K562 (cell line): ENCODE data around the gene MASP1. TPM values are rescaled to one million over a fixed set of nuclear protein-coding genes. Genes with fewer than 3 reads are reported as not detected.

ENCODE experiments used
- ATAC-seq: fragments of 200-7000 bp; cut with Tn5 transposase; 3 replicates; pipeline ENCODE4 v1.9.1; 2020; ENCODE audit warnings: moderate library complexity
- BruUV-seq: library from RNA; stranded (reverse); fragments of 400-500 nt; replicated peaks from 2 replicates; lab custom pipeline; 2021; lab: Mats Ljungman, UMichigan
- CTCF ChIA-PET: fragments of 300-600 bp; formaldehyde crosslinking; extraction: SDS; loops from one replicate; lab custom pipeline; 2021; ENCODE audit warnings: low intra/inter-chr PET ratio; lab: Yijun Ruan, JAX
- POLR2A ChIA-PET: fragments of 300-600, 350-650 bp; sonication (Branson Sonifier 250); formaldehyde crosslinking; extraction: SDS; loops from one replicate; lab custom pipeline; 2021; ENCODE audit warnings: antibody characterized with exemption, inconsistent platforms; lab: Yijun Ruan, JAX
- DNase-seq, 4 experiments: peaks; one replicate each; pipeline versions ENCODE4 v3.0.0 to v3.0.0-alpha.2; 2011 to 2018; ENCODE audit warnings: low spot score in 3 of 4, mixed read lengths in 3 of 4; ENCODE audit errors: extremely low read depth in 1 of 4
- FAIRE-seq: peaks from 2 replicates; lab custom pipeline; 2011; peaks lifted over from hg19 to GRCh38; lab: Jason Lieb, UNC
- H2AFZ ChIP-seq: 2 replicates; pipeline ENCODE4 v1.6.0; 2011; ENCODE audit warnings: low read depth, low read length, control low read depth, inconsistent platforms
- H3K27ac ChIP-seq: fragments of 200-600 bp; 3 replicates; pipeline ENCODE4 v1.8.0; 2011; ENCODE audit warnings: low read depth, mild to moderate bottlenecking, control low read depth, inconsistent platforms, low read length, moderate library complexity, mixed read lengths; ENCODE audit errors: extremely low read depth
- H3K27me3 ChIP-seq, 2 experiments: fragments of 300-600 bp in 1 of 2; 2 replicates in 1 of 2; 3 replicates in 1 of 2; pipeline versions ENCODE4 v1.6.0 to v1.8.0; 2011; ENCODE audit warnings: inconsistent platforms in 2 of 2, low read length in 2 of 2, mild to moderate bottlenecking in 1 of 2, mixed read lengths in 1 of 2, moderate library complexity in 1 of 2; ENCODE audit not compliant: control insufficient read depth in 2 of 2, insufficient read depth in 2 of 2
- H3K36me3 ChIP-seq: fragments of 300-600 bp; 3 replicates; pipeline ENCODE4 v1.8.0; 2011; ENCODE audit warnings: mild to moderate bottlenecking, low read length, inconsistent platforms; ENCODE audit not compliant: control insufficient read depth, insufficient read depth
- H3K4me1 ChIP-seq, 2 experiments: fragments of 200-600 bp in 1 of 2; replicated peaks in 1 of 2; 2 replicates in 1 of 2; 3 replicates in 1 of 2; pipeline versions ENCODE4 v1.5.1 to v1.8.0; 2011; ENCODE audit warnings: inconsistent platforms in 2 of 2, low read length in 2 of 2, mild to moderate bottlenecking in 1 of 2, mixed read lengths in 1 of 2, moderate library complexity in 1 of 2; ENCODE audit not compliant: control insufficient read depth in 2 of 2, insufficient read depth in 2 of 2
- H3K4me2 ChIP-seq: 2 replicates; pipeline ENCODE4 v1.6.1; 2011; ENCODE audit warnings: low read length, control low read depth, inconsistent platforms, mixed read lengths; ENCODE audit not compliant: insufficient read depth
- H3K4me3 ChIP-seq: fragments of 200-600 bp; sonication (generic), shearing (Covaris generic); 2 replicates; pipeline ENCODE4 v1.5.1; 2016; ENCODE audit warnings: control low read depth, inconsistent platforms
- H3K79me2 ChIP-seq: fragments of 200-600 bp; 3 replicates; pipeline ENCODE4 v1.8.0; 2011; ENCODE audit warnings: low read length, inconsistent platforms; ENCODE audit not compliant: control insufficient read depth, insufficient read depth
- H3K9ac ChIP-seq, 2 experiments: 2 replicates each; pipeline versions ENCODE4 v1.6.0 to v1.6.1; 2011; ENCODE audit warnings: low read depth in 2 of 2, low read length in 2 of 2, control low read depth in 1 of 2, inconsistent platforms in 1 of 2, mild to moderate bottlenecking in 1 of 2, mixed read lengths in 1 of 2; ENCODE audit not compliant: insufficient read depth in 1 of 2
- H3K9me1 ChIP-seq: one replicate; pipeline ENCODE4 v1.6.0; 2011; ENCODE audit warnings: inconsistent platforms, mild to moderate bottlenecking, low read length, moderate library complexity; ENCODE audit not compliant: control insufficient read depth, insufficient read depth
- H3K9me3 ChIP-seq: replicated peaks from 2 replicates; pipeline ENCODE4 v1.5.1; 2011; ENCODE audit warnings: low read depth, low read length, inconsistent platforms; ENCODE audit not compliant: control insufficient read depth, insufficient read depth
- H4K20me1 ChIP-seq: replicated peaks from 2 replicates; pipeline ENCODE4 v1.6.1; 2011; ENCODE audit warnings: low read length, inconsistent platforms, mixed read lengths; ENCODE audit not compliant: control insufficient read depth, insufficient read depth
- BDP1 ChIP-seq: IDR thresholded peaks from 3 replicates; pipeline ENCODE4 v1.6.1; 2011; ENCODE audit not compliant: insufficient read length, insufficient read depth
- CHD1 ChIP-seq: fragments of 200-600 bp; sonication (generic); IDR thresholded peaks from one replicate; pipeline ENCODE4 v1.6.1; 2012; ENCODE audit warnings: mild to moderate bottlenecking, moderate library complexity, low read length, inconsistent platforms
- EGR1 ChIP-seq: fragments of 450-650 bp; conservative IDR thresholded peaks from 2 replicates; pipeline ENCODE4 v1.6.1; 2017; ENCODE audit warnings: mild to moderate bottlenecking
- FOXA3 ChIP-seq, 2 experiments: fragments of 450-650 bp in 1 of 2; sonication (generic) in 1 of 2; formaldehyde crosslinking; IDR thresholded peaks in 1 of 2; conservative IDR thresholded peaks in 1 of 2; 2 replicates each; pipeline versions ENCODE4 v1.4.0 to v1.8.0; 2020 to 2022; ENCODE audit warnings: mild to moderate bottlenecking in 2 of 2, missing genetic modification reagents in 1 of 2
- GATAD2A ChIP-seq: fragments of 450-650 bp; IDR thresholded peaks from 2 replicates; pipeline ENCODE4 v1.6.1; 2017
- HSF4 ChIP-seq: fragments of 250-450 bp; sonication (Bioruptor Pico); IDR thresholded peaks from 2 replicates; pipeline ENCODE4 v2.1.2; 2022; ENCODE audit warnings: mild to moderate bottlenecking, moderate library complexity, borderline replicate concordance
- KAT7 ChIP-seq: sonication (generic); formaldehyde crosslinking; IDR thresholded peaks from 2 replicates; pipeline ENCODE4 v1.8.0; 2022; ENCODE audit warnings: missing genetic modification reagents, mild to moderate bottlenecking, borderline replicate concordance
- KLF6 ChIP-seq: fragments of 250-450 bp; sonication (Bioruptor Pico); IDR thresholded peaks from 2 replicates; pipeline ENCODE4 v1.4.0; 2020; ENCODE audit warnings: mild to moderate bottlenecking, moderate library complexity, borderline replicate concordance
- MLLT1 ChIP-seq, 2 experiments: fragments of 450-650 bp; IDR thresholded peaks; 2 replicates each; pipeline ENCODE4 v1.6.1; 2016
- MTA1 ChIP-seq: fragments of 450-650 bp; IDR thresholded peaks from 2 replicates; pipeline ENCODE4 v1.6.1; 2017; ENCODE audit warnings: borderline replicate concordance
- SIX5 ChIP-seq, 2 experiments: IDR thresholded peaks; 2 replicates each; pipeline ENCODE4 v1.6.1; 2011; ENCODE audit warnings: low read length in 2 of 2, borderline replicate concordance in 1 of 2, low read depth in 1 of 2, mild to moderate bottlenecking in 1 of 2, moderate library complexity in 1 of 2; ENCODE audit not compliant: insufficient read depth in 1 of 2
- ZNF263 ChIP-seq: sonication (generic); formaldehyde crosslinking; IDR thresholded peaks from 2 replicates; pipeline ENCODE4 v1.8.0; 2022; ENCODE audit warnings: mild to moderate bottlenecking, missing genetic modification reagents, borderline replicate concordance
- ZNF445 ChIP-seq: fragments of 250-450 bp; sonication (Bioruptor Pico); IDR thresholded peaks from 2 replicates; pipeline ENCODE4 v1.4.0; 2020; ENCODE audit warnings: low read depth, mild to moderate bottlenecking, moderate library complexity
- ZNF778 ChIP-seq: fragments of 450-650 bp; formaldehyde crosslinking; IDR thresholded peaks from 2 replicates; pipeline ENCODE4 v1.4.0; 2020; ENCODE audit warnings: mild to moderate bottlenecking, moderate library complexity
- WGBS: fragments of 100-300 bp; shearing (Covaris generic); methylation state at CpG from one replicate; pipeline ENCODE4 v1.1.6; 2016; ENCODE audit warnings: low coverage, mixed read lengths; ENCODE audit not compliant: insufficient coverage; ENCODE audit errors: missing lambda C conversion rate; 5-methylcytosine and 5-hydroxymethylcytosine counted together
- in situ Hi-C: fragments of 300-500 bp; cut with MboI; formaldehyde crosslinking; loops from 4 replicates; pipeline ENCODE4 v1.15.0; 2018; ENCODE audit warnings: inconsistent platforms, mixed read lengths
- intact Hi-C: fragments of 100-400 bp; cut with micrococcal nuclease; formaldehyde crosslinking; loops from 2 replicates; pipeline ENCODE4 v1.14.2; 2022
- polyA plus RNA-seq, 8 experiments: library from polyadenylated mRNA; depleted of rRNA in 4 of 8; stranded (reverse) in 5 of 8; unstranded in 3 of 8; fragments of >200 nt; fragmentation: Nextera tagmentation in 2 of 8; fragmentation: Illumina TruSeq in 1 of 8; extraction: Ambion mirVana in 2 of 8; extraction: Trizol in 1 of 8; gene quantifications; 2 replicates each; pipeline versions ENCODE4 v1.2.1 to v1.2.3, GENCODE V29; 2011 to 2014; ENCODE audit warnings: inconsistent platforms in 1 of 8, missing spikeins in 1 of 8
- total RNA-seq, 7 experiments: library from RNA; depleted of rRNA in 6 of 7; stranded (reverse); fragments of >200 nt in 6 of 7; fragmentation: Illumina TruSeq in 2 of 7; extraction: Trizol in 2 of 7; gene quantifications; 2 replicates each; pipeline versions ENCODE4 v1.2.1 to v1.2.3, GENCODE V29; 2011 to 2021; ENCODE audit warnings: low replicate concordance in 1 of 7
- TF ChIP-seq, protein P1 (sequence below), 2 experiments: fragments of 450-650 bp in 1 of 2; IDR thresholded peaks; 2 replicates each; pipeline ENCODE4 v1.6.1; 2011 to 2017; ENCODE audit warnings: low read depth in 2 of 2, antibody characterized with exemption in 1 of 2, borderline replicate concordance in 1 of 2, low read length in 1 of 2, mild to moderate bottlenecking in 1 of 2, mixed read lengths in 1 of 2; ENCODE audit not compliant: control insufficient read depth in 1 of 2
- TF ChIP-seq, protein P2 (sequence below): fragments of 250-450 bp; sonication (Bioruptor Pico); IDR thresholded peaks from 2 replicates; pipeline ENCODE4 v1.5.0; 2021; ENCODE audit warnings: mild to moderate bottlenecking, borderline replicate concordance

MASP1 gene
- total and polyA plus RNA-seq, 9 of the 15 experiments (the other 6 are each of a cell fraction or from before 2014, with no cell fraction given): 0.03 to 0.24 (median 0.20) TPM; not detected in 3

- H3K9me3 ChIP-seq: no peaks in the 10 kb centered on the region
- no peak overlapping the region for H3K4me3 ChIP-seq
- H3K9me1 ChIP-seq: no peaks in the 10 kb centered on the region
- H3K27me3 ChIP-seq: peaks cover 0 to 6% of the 10 kb centered on the region in 2 experiments; a peak in 1 of 5 replicates
- ATAC-seq (no peak), FAIRE-seq (no peak), DNase-seq (no peak)
- in situ Hi-C loops: no loop called here
- no peaks in the 10 kb centered on the region for H3K79me2 ChIP-seq
- H3K9ac ChIP-seq: no peak overlapping the region
- no peak overlapping the region for H2AFZ ChIP-seq
- ChIA-PET CTCF (no interaction called here), POLR2A (no interaction called here)
- intact Hi-C loops: no loop called here
- no TSS peak for BruUV-seq
- H3K27ac ChIP-seq: no peak overlapping the region
- no peaks in the 10 kb centered on the region for H3K36me3 ChIP-seq
- H3K4me1 ChIP-seq: peaks cover 3 to 11% of the 10 kb centered on the region in 2 experiments; a peak in 3 of 5 replicates
- no peaks in the 10 kb centered on the region for H4K20me1 ChIP-seq
- H3K4me2 ChIP-seq: no peak overlapping the region
- WGBS: 0% methylated on average over 1 of the region's 1 CpG
- TF ChIP-seq BDP1 (no peak), SIX5 (IDR thresholded peaks at IDR 0.05; ENCODE audit: borderline replicate concordance in 1 of 2, insufficient read depth in 1 of 2, low read depth in 1 of 2, low read length in 2 of 2) (no peak), KLF6 (CRISPR knock-in tag) (no peak), MLLT1 (IDR thresholded peaks at IDR 0.05) (no peak), KAT7 (CRISPR knock-in tag) (no peak), HSF4 (no peak), EGR1 (no peak), ZNF778 (no peak), MTA1 (no peak), CHD1 (no peak), GATAD2A (no peak), FOXA3 (CRISPR knock-in tag; conservative IDR thresholded peaks at IDR 0.05 in 1 of 2, IDR thresholded peaks at IDR 0.05 in 1 of 2) (no peak), ZNF445 (CRISPR knock-in tag) (no peak), ZNF263 (CRISPR knock-in tag) (no peak)
- TF ChIP-seq, protein P1, sequence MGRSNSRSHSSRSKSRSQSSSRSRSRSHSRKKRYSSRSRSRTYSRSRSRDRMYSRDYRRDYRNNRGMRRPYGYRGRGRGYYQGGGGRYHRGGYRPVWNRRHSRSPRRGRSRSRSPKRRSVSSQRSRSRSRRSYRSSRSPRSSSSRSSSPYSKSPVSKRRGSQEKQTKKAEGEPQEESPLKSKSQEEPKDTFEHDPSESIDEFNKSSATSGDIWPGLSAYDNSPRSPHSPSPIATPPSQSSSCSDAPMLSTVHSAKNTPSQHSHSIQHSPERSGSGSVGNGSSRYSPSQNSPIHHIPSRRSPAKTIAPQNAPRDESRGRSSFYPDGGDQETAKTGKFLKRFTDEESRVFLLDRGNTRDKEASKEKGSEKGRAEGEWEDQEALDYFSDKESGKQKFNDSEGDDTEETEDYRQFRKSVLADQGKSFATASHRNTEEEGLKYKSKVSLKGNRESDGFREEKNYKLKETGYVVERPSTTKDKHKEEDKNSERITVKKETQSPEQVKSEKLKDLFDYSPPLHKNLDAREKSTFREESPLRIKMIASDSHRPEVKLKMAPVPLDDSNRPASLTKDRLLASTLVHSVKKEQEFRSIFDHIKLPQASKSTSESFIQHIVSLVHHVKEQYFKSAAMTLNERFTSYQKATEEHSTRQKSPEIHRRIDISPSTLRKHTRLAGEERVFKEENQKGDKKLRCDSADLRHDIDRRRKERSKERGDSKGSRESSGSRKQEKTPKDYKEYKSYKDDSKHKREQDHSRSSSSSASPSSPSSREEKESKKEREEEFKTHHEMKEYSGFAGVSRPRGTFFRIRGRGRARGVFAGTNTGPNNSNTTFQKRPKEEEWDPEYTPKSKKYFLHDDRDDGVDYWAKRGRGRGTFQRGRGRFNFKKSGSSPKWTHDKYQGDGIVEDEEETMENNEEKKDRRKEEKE (IDR thresholded peaks at IDR 0.05; ENCODE audit: borderline replicate concordance in 1 of 2, control insufficient read depth in 1 of 2, low read depth in 2 of 2, low read length in 1 of 2): no peak
- TF ChIP-seq, protein P2, sequence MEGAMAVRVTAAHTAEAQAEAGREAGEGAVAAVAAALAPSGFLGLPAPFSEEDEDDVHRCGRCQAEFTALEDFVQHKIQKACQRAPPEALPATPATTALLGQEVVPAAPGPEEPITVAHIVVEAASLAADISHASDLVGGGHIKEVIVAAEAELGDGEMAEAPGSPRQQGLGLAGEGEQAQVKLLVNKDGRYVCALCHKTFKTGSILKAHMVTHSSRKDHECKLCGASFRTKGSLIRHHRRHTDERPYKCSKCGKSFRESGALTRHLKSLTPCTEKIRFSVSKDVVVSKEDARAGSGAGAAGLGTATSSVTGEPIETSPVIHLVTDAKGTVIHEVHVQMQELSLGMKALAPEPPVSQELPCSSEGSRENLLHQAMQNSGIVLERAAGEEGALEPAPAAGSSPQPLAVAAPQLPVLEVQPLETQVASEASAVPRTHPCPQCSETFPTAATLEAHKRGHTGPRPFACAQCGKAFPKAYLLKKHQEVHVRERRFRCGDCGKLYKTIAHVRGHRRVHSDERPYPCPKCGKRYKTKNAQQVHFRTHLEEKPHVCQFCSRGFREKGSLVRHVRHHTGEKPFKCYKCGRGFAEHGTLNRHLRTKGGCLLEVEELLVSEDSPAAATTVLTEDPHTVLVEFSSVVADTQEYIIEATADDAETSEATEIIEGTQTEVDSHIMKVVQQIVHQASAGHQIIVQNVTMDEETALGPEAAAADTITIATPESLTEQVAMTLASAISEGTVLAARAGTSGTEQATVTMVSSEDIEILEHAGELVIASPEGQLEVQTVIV (CRISPR knock-in tag): no peak
These were observed 100.3 kb downstream of the MASP1 start for GRCh38 chr3:187191271-187191670.
